HG03139 (cell line): ENCODE results near the gene GLB1L2.
"Not testable (repeated sequence)": the region's sequence is repeated elsewhere in the genome, so short reads cannot be mapped to it uniquely, and the experiment has no call there.

Source experiments
- ATAC-seq: cut with Tn5 transposase; IDR thresholded peaks from one replicate; pipeline ENCODE4 v1.9.1; 2021; ENCODE audit not compliant: unreplicated experiment

GLB1L2 gene, protein sequence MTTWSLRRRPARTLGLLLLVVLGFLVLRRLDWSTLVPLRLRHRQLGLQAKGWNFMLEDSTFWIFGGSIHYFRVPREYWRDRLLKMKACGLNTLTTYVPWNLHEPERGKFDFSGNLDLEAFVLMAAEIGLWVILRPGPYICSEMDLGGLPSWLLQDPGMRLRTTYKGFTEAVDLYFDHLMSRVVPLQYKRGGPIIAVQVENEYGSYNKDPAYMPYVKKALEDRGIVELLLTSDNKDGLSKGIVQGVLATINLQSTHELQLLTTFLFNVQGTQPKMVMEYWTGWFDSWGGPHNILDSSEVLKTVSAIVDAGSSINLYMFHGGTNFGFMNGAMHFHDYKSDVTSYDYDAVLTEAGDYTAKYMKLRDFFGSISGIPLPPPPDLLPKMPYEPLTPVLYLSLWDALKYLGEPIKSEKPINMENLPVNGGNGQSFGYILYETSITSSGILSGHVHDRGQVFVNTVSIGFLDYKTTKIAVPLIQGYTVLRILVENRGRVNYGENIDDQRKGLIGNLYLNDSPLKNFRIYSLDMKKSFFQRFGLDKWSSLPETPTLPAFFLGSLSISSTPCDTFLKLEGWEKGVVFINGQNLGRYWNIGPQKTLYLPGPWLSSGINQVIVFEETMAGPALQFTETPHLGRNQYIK

GRCh38 chr11:134331354-134332188, at the start of gene GLB1L2:
GLB1L2 (plus strand) TSS chr11:134331988; CDS start chr11:134332062, 74 bp downstream.
- peak; percentile 70 for ATAC-seq

DNA sequence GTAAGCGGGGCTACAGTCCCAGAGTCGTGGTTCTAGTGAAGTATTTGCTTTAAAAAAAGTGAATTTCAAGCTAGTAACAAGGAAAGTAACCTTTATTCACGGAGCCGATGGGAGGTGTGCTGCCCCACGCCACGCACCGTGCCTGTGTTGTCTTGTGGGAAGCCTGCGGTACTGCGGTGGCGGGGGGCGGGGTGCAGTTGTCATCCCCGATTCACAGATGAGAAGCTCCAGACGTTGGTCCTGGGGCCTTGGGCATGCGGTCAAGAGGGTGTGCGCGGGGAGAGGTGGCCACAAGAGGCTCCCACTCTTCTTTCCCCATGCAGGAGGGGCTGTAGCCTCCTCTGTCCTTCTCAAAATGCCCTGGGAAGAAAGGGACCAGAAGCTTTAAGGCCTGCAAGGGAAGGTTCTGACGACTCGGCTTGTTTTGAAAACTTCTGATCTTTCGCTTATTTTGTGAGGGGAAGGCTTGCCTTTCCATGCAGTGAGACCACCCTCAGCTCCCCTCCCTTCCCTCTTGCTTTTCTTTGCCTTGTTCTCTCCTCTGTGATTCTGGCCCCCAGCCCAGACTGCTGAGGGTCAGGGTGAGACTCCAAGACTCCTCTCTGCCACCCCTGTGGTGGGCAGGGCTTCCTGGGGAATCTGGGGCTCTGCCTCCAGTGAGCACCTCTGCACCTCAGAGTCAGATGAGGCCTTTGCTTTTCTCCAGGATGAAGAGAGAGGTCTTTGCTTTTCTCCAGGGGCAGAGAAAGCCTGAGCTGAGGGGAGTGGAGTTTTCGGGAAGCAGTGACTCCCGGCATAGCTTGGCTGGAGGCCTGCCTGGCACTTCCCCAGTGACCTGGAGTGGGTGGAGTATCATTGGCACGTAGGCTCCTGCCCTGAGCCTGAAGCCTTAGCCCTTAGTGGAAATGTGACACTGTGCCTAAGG, 49.4 kb upstream of the GLB1L2 start:
- no peak for ATAC-seq

DNA sequence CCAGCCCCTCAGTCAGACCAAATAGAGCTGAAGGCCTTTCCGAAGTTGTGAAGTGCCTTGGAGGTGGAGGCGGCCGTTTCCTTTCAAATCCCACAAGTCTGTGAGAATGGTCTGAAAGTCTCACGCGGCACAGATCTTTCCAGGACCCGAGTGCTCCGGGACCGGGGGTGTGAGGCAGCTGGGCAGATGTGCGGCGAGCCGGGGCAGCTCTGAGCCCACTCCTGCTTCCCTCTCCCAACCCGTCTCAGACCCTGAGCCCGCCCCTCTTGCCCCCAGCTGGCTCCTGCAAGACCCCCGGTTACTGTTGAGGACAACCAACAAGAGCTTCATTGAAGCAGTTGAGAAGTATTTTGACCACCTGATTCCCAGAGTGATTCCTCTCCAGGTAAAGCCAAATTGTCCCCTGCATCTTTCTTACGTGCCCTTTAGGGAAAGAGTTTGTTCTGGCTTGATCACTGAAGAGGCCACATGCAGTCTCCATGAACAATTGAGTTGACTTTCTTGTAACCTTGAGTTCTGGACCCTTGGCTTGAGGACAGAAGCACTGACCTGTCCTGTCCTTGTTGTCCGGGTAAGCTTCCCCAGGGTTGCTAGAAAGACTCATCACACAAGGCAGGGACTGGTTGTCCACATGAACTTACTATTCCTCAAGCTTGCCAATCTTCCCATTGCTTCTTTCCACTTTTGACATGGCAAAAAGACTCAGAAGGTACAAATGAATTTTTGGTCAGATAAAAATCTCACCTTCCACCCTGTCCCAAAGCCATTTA, 48.1 kb upstream of the GLB1L2 start:
- no peak for ATAC-seq

GRCh38 chr11:134284349-134284748, 47.4 kb upstream of the GLB1L2 start:
- not testable (repeated sequence) for ATAC-seq

GRCh38 chr11:134287561-134287960, 44.2 kb upstream of the GLB1L2 start:
- ATAC-seq: no peak

GRCh38 chr11:134288486-134288885, 43.3 kb upstream of the GLB1L2 start:
- ATAC-seq: no peak

- no peak for ATAC-seq
These were observed 42.6 kb upstream of the GLB1L2 start for GRCh38 chr11:134289167-134289566.

- no peak for ATAC-seq
These were observed 42.0 kb upstream of the GLB1L2 start for GRCh38 chr11:134289789-134290188.

GRCh38 chr11:134290646-134291045, 41.1 kb upstream of the GLB1L2 start:
- ATAC-seq: no peak

DNA sequence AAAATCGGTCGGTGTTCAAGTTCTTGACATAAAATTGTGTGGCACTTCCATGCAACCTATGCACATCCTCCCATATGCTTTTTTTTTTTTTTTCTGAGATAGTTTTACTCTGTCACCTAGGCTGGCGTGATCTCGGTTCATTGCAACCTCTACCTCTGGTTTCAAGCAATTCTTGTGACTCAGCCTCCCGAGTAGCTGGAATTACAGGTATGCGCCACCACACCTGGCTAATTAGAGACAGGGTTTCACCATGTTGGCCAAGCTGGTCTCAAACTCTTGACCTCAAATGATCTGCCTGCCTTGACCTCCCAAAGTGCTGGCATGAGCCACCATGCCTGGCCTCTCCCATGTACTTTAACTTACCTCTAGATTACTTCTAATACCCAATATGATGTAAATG, 40.6 kb upstream of the GLB1L2 start:
- no peak for ATAC-seq

- ATAC-seq: no peak
These were observed 39.1 kb upstream of the GLB1L2 start for GRCh38 chr11:134292661-134293060.

DNA sequence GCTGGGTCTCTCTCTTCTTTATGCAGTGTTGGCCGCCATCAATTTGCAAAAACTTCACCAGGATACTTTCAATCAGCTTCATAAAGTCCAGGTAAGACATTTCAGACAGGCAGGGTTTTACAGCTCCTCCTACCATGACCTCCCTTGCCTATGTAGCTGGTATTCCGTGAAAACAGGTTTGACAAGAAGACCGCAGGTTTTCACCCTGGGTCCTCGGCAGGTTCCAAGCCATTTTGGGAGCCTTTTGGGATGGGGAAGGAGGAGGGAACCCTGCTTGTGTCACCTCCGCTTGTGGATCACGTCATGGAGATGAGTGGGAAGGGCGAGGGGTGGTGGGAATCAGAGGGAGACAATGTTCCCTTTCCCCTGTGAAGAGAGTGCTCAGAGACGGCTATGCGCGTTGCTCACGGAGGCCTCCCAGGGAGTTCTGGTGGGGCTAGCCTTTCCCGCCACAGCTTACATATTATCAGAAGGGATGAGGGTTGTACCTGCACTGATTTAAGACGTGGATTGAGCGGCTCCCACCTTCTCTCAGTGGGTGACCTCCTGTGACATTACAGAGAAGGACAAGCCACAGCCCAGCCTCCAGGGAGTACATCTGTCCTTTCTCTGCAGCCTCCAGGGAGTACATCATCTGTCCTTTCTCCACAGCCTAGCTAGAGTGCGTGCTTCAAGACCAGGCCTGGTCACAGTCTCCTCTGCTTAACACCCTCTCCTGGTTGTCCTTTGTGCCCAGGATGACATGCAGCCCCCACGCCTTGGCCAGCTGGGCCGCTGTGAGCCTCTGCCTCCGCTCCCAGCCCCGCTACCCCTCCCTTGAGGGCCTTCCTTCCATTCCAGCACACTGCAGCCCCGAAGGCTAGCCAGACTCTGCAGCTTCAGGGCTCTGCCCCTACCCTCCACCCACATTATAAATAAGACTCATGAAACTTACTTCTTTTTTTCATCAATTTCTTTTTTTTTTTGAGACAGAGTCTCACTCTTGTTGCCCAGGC, 38.4 kb upstream of the GLB1L2 start:
- ATAC-seq: no peak

- no peak for ATAC-seq
These were observed 37.1 kb upstream of the GLB1L2 start for GRCh38 chr11:134294664-134295063.

GRCh38 chr11:134312223-134312622, 19.6 kb upstream of the GLB1L2 start:
- no peak for ATAC-seq

- ATAC-seq: no peak
These were observed 19.0 kb upstream of the GLB1L2 start for GRCh38 chr11:134312807-134313206.

GRCh38 chr11:134313379-134313778, 18.4 kb upstream of the GLB1L2 start:
- ATAC-seq: no peak

DNA sequence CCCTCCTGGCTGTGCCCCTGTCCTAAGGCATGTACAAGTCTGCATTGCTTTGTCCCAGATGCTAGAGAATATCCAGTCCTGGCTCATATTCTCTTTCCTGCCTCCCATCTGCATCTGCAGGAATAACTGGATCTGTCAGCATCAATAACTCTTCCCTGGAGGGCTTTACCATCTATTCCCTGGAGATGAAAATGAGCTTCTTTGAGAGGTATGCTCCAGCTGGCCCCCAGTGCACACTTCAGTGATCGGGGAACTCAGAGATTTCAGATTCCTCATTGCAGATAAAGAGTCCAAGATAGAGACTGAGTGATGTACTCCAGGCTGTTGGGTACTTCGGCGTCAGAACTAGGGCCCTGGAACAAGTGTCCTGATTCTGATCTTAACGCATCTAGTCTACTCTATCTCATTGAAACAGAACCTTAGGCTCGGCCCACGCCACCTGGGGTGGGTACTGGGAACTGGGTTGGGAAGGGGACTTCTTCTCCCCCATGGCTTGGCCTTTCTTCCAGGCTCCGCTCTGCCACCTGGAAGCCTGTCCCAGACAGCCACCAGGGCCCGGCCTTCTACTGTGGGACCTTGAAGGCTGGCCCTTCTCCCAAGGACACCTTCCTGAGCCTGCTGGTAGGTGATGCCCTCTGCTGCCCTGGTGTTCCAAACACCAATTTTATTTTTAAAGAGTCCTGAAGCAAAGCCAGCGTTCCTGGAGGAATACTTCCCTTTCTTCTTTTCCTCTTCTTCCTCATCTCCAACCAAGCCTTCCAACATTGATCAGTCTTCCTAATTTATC, 17.8 kb upstream of the GLB1L2 start:
- ATAC-seq: no peak

- no peak for ATAC-seq
These were observed 14.7 kb upstream of the GLB1L2 start for GRCh38 chr11:134317103-134317502.
